ENCODE measurements around the gene B4GALNT1. TPM values are rescaled to one million over a fixed set of nuclear protein-coding genes. Genes with fewer than 3 reads are reported as not detected.

Gene B4GALNT1
- total and polyA plus RNA-seq, 2 of the 13 experiments (the other 11 are each of a cell fraction or from before 2014, with no cell fraction given): 4.5 to 5.4 TPM

GRCh38 chr12:57590864-57591781 lies 41.9 kb downstream of the B4GALNT1 start, which contains the start of gene PIP4K2C (continued):
- TF ChIP-seq TRAFD1 (CRISPR knock-in tag; IDR thresholded peaks at IDR 0.05; ENCODE audit: borderline replicate concordance) (no peak), ZNF407 (CRISPR knock-in tag; IDR thresholded peaks at IDR 0.05; ENCODE audit: not compliant biosample characterization) (no peak), ZEB1 (IDR thresholded peaks at IDR 0.05; ENCODE audit: insufficient replicate concordance, low read depth) (peak; percentile 95), ZNF629 (CRISPR knock-in tag; conservative IDR thresholded peaks at IDR 0.05) (no peak), MEF2D (CRISPR knock-in tag; IDR thresholded peaks at IDR 0.05) (no peak), KLF12 (CRISPR knock-in tag; IDR thresholded peaks at IDR 0.05; ENCODE audit: borderline replicate concordance) (peak; percentile 66; the same call in 1 of the 2 replicates), ZBTB20 (CRISPR knock-in tag; IDR thresholded peaks at IDR 0.05; ENCODE audit: borderline replicate concordance, low read depth) (0 out of 2 replicates have a peak, but pooled peaks have one; percentile 45), NONO (IDR thresholded peaks at IDR 0.05) (no peak), NONO (CRISPR knock-in tag; conservative IDR thresholded peaks at IDR 0.05) (peak; percentile 38; the same call in 1 of the 2 replicates)
